GM21423 (cell line): Measurements from ENCODE around the gene COCH.
A peak's percentile ranks its signal among the peaks of the same experiment; 100 is the strongest.

ENCODE experiments used
- ATAC-seq: cut with Tn5 transposase; IDR thresholded peaks from one replicate; pipeline ENCODE4 v1.9.1; 2021; ENCODE audit warnings: mild to moderate bottlenecking, moderate library complexity; ENCODE audit not compliant: unreplicated experiment

COCH gene

GRCh38 chr14:30874120-30874998 is at the start of gene COCH:
TSS of gene COCH (plus strand) at chr14:30874559. CDS start at chr14:30874939, 380 bp downstream.
- ATAC-seq, result peak; percentile 83

- ATAC-seq, result no peak
These were observed 48.3 kb upstream of the COCH start for GRCh38 chr14:30826070-30826469.

DNA sequence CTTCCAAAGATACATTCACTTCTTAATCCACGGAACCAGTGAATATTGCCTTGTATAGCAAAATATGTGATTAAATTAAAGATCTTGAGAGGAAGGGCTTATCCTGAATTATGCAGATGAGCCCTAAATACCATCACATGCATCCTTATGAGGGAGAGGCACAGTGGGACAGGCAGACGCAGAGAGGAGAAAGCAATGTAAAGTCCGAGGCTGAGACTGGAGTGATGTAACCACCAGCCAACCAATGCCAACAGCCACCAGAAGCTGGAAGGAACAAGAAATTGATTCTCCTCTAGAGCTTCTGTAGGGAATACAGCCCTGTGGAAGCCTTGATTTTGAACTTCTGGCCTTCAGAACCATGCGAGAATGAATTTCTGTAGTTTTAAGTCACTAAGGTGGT is 44.5 kb upstream of the COCH start:
- no peak for ATAC-seq

DNA sequence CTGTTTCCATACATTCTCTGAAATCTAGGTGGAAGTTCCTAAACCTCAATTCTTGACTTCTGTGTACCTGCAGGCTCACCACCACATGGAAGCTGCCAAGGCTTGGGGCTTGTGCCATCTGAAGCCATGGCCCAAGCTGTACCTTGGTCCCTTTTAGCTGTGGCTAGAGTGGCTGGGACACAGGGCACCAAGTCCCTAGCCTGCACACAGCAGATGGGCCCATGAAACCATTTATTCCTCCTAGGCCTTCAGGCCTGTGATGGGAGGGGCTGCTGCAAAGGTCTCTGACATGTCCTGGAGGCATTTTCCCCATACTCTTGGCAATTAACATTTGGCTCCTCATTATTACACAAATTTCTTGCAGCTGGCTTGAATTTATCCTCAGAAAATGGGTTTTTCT is 40.0 kb upstream of the COCH start:
- ATAC-seq, result no peak

DNA sequence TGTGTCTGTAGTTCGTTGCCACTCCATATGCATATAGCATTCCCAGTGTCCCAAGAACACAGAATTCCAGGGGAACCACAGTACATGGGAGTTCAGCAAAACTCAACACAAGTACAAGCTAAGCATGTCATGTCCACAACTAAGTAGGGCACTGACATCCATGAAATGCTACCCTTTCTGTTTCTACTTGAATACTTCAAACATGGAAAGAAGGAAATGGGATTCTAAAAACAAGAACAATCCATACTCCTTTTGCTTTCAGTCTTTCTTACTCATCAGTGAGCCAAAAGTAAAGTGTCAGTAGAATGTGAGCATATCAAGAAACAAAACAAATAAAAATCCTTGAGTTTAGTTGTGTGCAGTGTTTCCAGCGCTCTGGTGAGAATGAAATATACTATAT is 36.0 kb upstream of the COCH start:
- no peak for ATAC-seq

DNA sequence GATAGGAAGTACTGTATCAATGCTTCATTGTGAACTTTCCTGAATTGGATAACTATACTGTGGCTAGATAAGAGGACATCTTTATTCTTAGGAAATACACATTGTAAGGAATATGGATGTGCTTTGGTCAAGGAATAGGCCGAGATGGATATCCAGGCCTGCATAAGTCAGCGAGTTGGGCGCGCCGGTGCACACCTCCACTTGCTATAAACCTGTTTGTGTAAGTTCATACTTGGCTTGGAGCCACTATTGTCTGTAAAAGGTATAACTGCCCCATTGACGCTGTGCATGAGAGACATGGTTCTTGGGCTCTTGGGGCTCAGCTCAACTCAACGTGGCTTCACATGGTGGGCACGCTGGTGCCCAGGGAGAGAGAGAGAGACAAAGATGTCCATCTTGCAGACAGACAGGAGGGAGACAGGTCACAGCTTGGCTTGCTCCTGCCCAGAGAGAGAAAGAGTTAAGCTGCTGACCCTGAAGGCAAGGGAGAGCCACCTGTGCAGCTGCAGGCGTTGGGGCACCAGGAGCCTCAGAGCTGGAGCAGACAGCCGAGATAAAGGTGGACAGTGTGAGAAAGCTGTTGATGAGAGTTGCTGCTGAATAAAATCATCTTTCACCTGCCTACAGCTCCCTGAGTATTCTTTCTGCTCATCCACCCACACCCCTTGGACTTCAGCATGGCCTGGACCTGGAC is 34.1 kb upstream of the COCH start:
- ATAC-seq, result no peak

DNA sequence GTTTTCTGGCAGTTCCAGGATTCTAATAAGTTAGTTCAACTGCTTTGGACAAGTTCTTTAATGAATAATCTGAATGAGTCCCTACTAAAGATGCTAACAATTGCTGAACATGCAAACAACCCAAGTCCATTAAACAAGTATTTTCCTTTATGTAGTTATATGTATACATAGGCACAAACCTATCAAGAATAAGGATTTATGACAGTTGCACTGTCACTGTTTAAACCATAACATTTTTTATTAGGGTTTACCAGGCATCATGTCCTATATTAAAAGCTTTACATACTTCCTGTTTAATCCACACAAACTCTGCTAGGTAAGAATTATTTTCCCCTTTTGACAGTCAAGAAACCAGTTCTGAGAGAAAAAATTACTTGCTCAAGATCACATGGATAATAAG is 31.9 kb upstream of the COCH start:
- no peak for ATAC-seq

DNA sequence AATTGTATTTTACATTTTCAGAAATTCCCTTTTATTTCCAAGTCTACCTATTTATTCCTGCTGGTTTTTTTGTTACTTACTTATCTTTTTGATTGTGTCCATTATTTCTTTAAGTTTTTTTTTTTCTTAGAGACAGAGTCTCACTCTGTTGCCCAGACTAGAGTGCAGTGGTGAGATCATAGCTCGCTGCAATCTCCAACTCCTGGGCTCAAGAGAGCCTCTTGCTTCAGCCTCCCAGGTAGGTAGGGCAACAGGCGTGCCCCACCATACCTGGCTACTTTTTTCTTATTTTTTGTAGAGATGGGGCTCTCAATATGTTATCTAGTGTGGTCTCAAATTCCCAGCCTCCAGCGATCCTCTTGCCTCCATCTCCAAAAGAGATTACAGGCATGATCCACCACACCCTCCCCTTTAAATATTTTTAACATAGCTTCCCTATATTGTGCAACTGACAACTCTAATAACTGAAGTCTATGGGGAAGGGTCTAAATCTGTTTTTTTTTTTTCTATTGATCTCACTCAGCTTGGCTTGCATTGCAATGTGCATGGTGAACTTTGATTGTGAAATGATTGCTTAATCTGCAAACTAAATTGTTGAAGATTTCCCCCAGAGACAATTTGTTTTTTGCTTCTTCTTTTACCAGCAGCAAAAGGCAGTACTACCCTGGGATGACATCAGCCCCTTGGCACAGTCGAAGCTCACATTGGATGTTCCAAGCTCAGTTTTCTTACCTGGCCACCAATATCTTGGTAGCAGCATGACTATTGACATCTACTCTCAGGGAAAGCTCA is 25.7 kb upstream of the COCH start:
- no peak for ATAC-seq

GRCh38 chr14:30849354-30849753 is 25.0 kb upstream of the COCH start:
- ATAC-seq, result peak; percentile 91

- ATAC-seq, result no peak
These were observed 24.4 kb upstream of the COCH start for GRCh38 chr14:30849983-30850382.

DNA sequence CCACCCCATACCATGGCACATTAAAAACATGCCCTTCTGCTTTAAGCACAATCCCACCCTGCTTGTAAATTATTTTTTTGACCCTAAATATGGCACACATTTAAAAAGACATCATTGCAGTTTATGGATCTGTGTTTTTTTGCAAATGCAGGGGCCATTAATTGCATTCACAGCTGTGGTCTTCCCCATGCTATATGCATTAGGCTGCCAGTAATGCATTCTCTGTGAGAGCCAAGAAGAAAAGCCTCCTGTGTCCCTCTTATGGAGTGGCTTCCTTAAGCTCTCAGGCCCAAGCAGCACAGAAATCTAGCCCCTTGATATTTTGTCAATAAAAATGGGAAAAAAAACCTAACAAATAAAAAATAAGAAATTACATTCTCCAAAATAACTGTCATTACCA is 20.4 kb upstream of the COCH start:
- ATAC-seq, result no peak

DNA sequence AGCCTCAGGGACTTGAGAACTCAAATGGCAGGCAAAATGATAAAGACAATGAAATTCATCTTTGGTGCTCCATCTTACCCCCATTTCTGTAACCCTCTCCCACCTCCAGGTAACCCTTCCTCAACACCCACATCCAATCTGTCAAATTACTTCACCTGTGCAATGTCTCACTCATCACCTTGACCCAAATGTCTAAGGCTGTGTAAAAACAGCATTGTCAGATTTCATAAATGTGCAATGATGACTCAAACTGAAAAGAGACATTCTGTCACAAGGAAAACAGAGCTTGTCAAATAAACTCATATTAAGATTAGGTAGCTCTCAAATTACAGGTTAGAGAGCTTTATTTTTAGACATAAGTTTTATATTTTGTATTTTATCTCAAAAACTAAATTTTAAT is 19.9 kb upstream of the COCH start:
- no peak for ATAC-seq

GRCh38 chr14:30855345-30856037 is 18.9 kb upstream of the COCH start:
- peak; percentile 78 for ATAC-seq

DNA sequence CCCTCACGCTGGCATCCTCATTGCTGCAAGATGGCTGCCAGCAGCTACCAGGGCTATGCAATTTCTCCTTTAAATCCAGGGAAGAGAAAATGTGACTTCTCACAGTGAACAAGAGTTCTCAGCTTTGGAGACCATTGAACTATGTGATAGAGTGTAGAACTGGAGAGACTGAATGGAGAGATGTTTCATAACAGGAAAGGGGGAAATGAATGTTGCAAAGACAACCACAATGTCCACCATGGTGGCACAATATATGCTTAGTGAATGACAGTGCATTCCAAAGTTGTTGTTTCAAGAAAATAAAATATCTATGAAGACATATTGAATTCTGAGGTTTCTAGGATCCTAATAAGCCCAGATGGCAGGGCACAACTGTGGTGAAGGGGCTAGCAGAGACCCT is 13.2 kb upstream of the COCH start:
- ATAC-seq, result no peak

DNA sequence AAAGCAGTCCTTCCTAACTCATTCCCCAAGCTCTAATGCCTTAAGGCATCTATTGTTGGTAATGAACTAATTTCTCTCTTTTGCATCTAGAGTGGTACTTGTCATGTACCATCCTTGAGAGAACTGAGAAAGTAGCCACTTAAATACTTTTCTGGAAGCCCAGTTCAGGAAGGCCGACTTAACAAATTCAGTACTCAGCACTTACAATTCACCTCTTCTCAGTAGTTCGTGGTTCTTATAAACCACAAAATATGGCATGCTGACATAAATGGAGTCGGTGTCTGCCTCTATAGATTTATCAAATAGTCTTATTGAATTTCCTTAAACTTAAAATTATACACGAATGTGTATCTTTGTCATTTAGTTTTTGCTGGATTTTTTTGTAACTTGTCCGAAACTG is 9.4 kb upstream of the COCH start:
- ATAC-seq, result no peak

DNA sequence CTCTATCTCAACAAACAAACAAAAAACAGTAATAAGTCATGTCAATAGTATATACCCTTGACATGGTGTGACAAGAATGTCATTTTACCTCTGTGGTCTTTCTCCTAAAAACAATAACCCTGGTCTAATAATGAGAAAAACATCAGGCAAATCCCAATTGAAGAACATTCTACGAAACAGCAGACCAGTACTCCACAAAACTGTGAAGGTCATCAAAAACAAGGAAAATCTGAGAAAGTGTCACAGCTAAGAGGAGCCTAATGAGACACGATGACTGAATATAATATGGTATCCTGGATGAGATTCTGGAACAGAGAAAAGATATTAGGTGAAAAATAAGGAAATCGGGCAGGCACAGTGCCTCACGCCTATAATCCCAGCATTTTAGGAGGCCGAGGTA is 5.6 kb upstream of the COCH start:
- ATAC-seq, result no peak

DNA sequence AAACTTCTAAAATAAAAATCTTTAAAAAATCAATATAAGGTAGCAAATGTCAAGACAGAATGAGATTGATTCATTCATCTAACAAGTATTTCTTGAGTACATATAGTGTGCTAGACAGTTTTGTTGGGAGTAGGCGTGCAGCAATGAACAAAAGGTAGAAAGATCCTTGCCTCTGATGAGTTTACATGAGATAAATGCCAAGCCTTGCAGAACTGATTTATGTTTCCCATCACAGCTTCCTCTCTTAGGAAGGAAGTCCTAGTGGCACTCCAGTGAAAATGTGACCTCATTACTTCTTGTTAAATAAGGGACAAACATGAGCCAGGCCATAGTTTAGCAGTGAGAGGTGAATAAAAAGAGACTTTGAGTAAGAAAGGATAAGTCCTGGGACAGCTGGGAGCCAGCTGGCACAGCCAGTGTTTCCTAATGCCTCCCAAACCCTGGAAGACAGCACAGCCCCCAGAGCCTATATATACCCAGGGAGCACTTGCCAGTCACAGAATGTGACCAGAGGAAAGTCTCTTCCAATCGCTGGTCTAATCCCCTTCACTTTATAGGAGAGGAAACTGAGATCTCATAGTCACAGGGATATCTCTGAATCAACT is 4.7 kb upstream of the COCH start:
- ATAC-seq, result no peak

- ATAC-seq, result no peak
These were observed 1.8 kb upstream of the COCH start for GRCh38 chr14:30872602-30873001.

DNA sequence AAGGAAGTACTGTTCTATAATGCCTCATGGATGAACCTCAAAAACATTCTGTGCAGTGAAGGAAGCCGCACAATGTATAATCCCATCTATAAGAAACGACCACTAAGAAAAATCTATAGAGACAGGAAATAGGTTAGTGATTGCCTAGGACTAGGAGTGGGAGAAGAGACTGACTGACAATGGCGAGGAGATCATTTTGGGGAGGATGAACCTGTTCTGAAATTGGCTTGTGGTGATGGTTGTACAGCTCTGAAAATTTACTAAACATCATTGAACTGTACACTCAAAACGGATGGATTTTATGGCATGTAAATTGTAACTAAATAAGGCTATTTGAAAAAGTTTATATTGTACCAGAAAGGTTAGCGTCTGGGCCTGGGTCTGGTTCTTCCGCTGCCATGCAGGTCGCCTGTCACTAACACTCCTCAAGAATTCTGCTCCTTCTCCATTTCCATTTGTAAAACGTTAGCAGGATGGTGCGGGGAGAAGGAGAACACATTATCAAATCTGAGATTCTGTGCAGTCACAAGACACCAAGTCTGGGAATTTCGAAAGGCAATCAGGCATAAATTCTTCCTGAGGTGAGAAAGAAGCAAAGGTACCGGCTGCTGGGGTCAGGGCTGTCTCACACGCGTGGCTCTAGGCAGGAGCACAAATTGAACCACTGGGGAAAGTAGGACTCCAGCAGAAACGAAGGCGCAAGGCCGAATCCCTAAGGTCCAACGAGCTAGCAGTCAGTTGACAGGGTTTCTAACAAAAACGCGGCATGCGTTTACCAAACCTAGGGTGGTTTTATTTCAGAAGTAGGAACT is 845 bp upstream of the COCH start:
- no peak for ATAC-seq
